AG04450 (cell line): ENCODE measurements around the gene ZNF469. TPM values are rescaled to one million over a fixed set of nuclear protein-coding genes. Genes with fewer than 3 reads are reported as not detected.

Source experiments
- CTCF ChIA-PET: fragments of 300-600, 350-600 bp; formaldehyde crosslinking; extraction: SDS; loops from one replicate; lab custom pipeline; 2022; ENCODE audit warnings: antibody characterized with exemption, inconsistent platforms; lab: Charles Lee
- POLR2A ChIA-PET: fragments of 350-600 bp; formaldehyde crosslinking; extraction: SDS; loops from one replicate; lab custom pipeline; 2021; ENCODE audit warnings: antibody characterized with exemption, inconsistent platforms; lab: Yijun Ruan, JAX
- DNase-seq: peaks from one replicate; pipeline ENCODE4 v3.0.0-alpha.2; 2011; ENCODE audit warnings: low read depth, low spot score
- H3K27ac ChIP-seq: one replicate; pipeline ENCODE4 v1.5.1; 2012; ENCODE audit warnings: low read depth, low read length, control low read depth
- H3K27me3 ChIP-seq: one replicate; pipeline ENCODE4 v1.6.0; 2012; ENCODE audit warnings: low read length; ENCODE audit not compliant: control insufficient read depth, insufficient read depth
- H3K4me3 ChIP-seq: 2 replicates; pipeline ENCODE4 v1.5.1; 2011; ENCODE audit warnings: mild to moderate bottlenecking, low read depth, low read length, control low read depth
- H3K9me3 ChIP-seq: 2 replicates; pipeline ENCODE4 v1.5.1; 2012; ENCODE audit warnings: low read length; ENCODE audit not compliant: control insufficient read depth, insufficient read depth
- polyA minus RNA-seq: library from RNA; depleted of rRNA, polyadenylated mRNA; stranded (reverse); fragments of >200 nt; gene quantifications from 2 replicates; pipeline ENCODE4 v1.2.3, GENCODE V29; 2011; rRNA and poly(A)+ RNA removed
- polyA plus RNA-seq: library from polyadenylated mRNA; depleted of rRNA; stranded (reverse); fragments of >200 nt; gene quantifications from 2 replicates; pipeline ENCODE4 v1.2.3, GENCODE V29; 2011; rRNA removed
- TF ChIP-seq, protein P1 (sequence below): IDR thresholded peaks from 2 replicates; pipeline ENCODE4 v1.5.1; 2011; ENCODE audit warnings: low read depth, low read length, control low read depth, inconsistent platforms

Gene ZNF469, protein sequence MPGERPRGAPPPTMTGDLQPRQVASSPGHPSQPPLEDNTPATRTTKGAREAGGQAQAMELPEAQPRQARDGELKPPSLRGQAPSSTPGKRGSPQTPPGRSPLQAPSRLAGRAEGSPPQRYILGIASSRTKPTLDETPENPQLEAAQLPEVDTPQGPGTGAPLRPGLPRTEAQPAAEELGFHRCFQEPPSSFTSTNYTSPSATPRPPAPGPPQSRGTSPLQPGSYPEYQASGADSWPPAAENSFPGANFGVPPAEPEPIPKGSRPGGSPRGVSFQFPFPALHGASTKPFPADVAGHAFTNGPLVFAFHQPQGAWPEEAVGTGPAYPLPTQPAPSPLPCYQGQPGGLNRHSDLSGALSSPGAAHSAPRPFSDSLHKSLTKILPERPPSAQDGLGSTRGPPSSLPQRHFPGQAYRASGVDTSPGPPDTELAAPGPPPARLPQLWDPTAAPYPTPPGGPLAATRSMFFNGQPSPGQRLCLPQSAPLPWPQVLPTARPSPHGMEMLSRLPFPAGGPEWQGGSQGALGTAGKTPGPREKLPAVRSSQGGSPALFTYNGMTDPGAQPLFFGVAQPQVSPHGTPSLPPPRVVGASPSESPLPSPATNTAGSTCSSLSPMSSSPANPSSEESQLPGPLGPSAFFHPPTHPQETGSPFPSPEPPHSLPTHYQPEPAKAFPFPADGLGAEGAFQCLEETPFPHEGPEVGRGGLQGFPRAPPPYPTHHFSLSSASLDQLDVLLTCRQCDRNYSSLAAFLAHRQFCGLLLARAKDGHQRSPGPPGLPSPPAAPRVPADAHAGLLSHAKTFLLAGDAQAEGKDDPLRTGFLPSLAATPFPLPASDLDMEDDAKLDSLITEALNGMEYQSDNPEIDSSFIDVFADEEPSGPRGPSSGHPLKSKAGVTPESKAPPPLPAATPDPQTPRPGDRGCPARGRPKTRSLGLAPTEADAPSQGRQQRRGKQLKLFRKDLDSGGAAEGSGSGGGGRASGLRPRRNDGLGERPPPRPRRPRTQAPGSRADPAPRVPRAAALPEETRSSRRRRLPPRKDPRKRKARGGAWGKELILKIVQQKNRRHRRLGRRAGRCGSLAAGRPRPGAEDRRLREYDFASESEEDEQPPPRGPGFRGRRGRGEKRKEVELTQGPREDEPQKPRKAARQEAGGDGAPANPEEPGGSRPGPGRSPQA (N-terminal part only)
- polyA plus RNA-seq = 2.2 and 3.7 TPM in 2 replicates
- 3.3 and 3.4 TPM in 2 replicates for polyA minus RNA-seq

DNA sequence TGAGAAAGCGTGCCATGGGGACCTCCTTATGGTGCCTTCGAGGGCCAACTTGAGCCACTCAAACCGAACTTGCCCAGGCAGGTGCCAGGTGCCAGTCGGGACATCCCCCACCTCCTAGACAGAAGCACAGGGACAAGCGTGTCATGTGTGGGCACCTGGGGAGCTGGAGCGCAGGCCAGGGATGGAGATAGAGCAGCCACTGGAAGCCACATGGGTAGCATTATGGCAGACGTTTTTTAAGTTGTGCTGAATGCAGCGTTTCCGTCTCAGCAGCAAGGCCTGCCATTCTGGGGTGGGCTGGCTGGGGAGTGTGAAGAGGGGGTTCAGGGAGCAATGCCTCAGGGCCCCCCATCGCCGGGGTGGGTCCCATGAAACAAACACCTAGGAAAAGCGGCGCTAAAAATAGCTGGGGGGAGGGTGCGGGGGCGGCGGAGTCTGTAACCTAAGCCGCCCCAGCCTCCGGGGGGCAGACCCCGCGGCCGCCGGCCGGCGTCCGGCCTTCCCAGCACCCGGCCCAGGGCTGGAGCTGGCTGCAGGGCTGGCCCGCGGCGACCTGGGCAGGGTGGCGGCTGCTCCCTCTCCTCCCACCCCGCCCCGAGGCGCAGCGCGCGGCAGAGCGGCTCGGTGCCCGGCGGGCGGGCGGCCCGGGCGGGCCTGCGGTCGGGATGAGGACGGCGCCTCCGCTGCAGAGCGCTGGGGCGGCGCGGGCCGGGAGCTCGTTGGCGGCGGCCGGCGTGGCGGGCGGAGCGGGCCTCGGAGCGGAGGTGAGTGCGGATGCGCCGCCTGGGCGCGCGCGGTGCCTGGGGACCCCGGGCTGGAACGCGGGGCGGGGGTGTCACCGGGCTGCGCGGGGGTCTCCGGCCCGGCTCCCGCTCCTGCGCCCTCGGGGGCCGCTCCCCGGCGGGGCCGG is at the start of gene ZNF469:
ZNF469 (plus strand) TSS at position 469 of the 910 bp plus-strand sequence. CDS start 44,512 bp downstream, outside the sequence.
- H3K27me3 ChIP-seq = no peaks in the 10 kb centered on the region
- ChIA-PET CTCF (no interaction called here), POLR2A (interaction anchor here (0.6 to 1.2 kb wide), 6 partner anchors 9 to 100 kb away, joined by 3 to 10 read pairs (median 6); no protein-coding TSS in a partner anchor)
- no peaks in the 10 kb centered on the region; the same call in 1 of the 2 replicates for H3K9me3 ChIP-seq
- H3K4me3 ChIP-seq = peak within 1 kb of the TSS; percentile 79
- H3K27ac ChIP-seq = peak within 1 kb of the TSS; percentile 73
- TF ChIP-seq, protein P1, sequence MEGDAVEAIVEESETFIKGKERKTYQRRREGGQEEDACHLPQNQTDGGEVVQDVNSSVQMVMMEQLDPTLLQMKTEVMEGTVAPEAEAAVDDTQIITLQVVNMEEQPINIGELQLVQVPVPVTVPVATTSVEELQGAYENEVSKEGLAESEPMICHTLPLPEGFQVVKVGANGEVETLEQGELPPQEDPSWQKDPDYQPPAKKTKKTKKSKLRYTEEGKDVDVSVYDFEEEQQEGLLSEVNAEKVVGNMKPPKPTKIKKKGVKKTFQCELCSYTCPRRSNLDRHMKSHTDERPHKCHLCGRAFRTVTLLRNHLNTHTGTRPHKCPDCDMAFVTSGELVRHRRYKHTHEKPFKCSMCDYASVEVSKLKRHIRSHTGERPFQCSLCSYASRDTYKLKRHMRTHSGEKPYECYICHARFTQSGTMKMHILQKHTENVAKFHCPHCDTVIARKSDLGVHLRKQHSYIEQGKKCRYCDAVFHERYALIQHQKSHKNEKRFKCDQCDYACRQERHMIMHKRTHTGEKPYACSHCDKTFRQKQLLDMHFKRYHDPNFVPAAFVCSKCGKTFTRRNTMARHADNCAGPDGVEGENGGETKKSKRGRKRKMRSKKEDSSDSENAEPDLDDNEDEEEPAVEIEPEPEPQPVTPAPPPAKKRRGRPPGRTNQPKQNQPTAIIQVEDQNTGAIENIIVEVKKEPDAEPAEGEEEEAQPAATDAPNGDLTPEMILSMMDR = no peak
- no peak for DNase-seq

DNA sequence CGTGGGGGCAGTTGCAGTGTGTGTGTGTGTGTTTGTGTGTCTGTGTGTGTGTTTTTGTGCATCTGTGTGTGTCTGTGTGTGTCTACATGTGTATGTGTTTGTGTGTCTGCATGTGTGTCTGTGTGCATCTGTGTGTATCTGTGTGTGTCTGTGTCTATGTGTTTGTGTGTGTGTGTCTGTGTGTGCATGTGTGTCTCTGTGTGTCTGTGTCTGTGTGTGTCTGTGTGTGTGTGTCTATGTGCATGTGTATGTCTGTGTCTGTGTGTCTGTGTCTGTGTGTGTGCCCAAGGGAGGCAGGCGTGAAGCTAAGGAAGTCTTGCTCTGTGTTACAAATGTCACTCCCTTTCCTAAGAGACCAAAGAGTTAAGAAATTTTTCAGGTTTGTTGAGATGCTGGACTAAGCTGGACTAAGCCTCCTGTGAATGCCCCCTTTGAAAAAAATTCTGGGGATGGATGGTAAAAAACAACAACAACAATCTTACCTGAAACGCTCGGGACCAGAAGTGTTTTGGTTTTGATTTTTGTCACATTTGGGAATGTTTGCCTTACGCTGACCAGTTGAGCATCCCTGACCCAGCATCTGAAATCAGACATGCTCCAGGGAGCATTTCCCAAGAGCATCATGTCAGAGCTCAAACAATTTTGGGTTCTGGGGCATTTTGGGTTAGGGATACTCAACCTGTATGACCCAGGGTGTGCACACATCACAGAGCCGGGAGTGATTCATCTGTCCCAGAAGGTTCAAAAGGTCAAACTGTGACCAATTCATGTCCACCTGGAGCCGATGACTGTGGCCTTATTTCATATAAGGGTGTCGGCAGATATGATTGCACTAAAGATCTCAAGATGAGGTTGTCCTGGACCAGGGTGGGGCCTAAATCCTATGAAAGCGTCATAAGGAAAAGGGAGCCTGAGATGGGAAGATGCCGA is 48.6 kb upstream of the ZNF469 start:
- DNase-seq = no peak
- ChIA-PET POLR2A (interaction anchor here (0.6 to 2.5 kb wide), 2 partner anchors 27 to 438 kb away, joined by 7 to 28 read pairs; no protein-coding TSS in a partner anchor), CTCF (no interaction called here)
- TF ChIP-seq, protein P1 = no peak
- Histone ChIP-seq H3K4me3 (no peak overlapping the region), H3K9me3 (peaks cover 6% of the 10 kb centered on the region), H3K27ac (peak overlapping the region; percentile 100), H3K27me3 (no peaks in the 10 kb centered on the region)

DNA sequence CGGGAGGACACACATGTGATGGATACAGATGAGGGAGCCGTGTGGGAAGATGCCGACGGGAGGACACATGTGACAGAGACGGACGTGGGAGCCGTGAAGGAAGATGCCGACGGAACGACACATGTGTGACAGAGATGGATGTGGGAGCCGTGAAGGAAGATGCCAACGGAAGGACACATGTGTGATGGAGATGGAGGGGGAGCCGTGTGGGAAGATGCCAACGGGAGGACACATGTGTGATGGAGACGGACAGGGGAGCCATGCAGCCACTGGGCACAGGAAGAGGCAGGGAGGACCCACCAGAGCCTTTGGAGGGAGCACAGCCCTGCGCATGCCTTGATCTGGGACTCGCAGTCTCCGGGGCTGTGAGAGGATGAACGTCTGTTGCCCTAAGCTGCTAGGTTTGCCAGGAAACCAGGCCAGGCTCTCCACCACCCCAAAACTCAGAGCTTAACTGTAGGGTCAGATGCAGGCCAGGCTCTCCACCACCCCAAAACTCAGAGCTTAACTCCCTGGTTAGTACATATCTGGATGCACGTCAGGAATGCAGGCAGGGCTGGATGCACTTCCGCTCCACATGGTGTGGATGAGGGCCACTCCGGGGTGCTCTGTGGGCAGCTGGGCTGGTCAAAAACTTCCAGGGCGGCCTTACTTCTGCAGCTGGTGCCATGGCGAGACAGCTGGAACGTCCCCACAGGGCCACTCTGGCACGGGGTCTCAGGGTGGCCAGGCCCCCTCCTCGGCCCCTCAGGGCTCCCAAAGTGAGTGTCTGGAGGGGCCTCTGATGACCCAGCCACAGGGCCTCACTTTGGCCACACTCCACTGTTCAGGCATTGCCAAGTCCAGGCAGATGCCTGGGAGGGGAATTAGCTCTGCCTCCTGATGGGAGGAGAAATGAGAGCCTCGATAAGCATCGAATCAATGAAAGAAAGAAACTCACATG is 47.7 kb upstream of the ZNF469 start:
- H3K9me3 ChIP-seq = peaks cover 6% of the 10 kb centered on the region
- H3K27me3 ChIP-seq = no peaks in the 10 kb centered on the region
- H3K4me3 ChIP-seq = no peak overlapping the region
- CTCF ChIA-PET = no interaction called here
- DNase-seq = no peak
- POLR2A ChIA-PET = interaction anchor here (1.0 kb wide), 1 partner anchor 42 kb away, joined by 3 read pairs; no protein-coding TSS in a partner anchor
- no peak overlapping the region for H3K27ac ChIP-seq
- TF ChIP-seq, protein P1 = no peak
